RWPE1 (cell line): ENCODE measurements around the gene FUNDC2.

Experiments used
- CTCF ChIA-PET: fragments of 350-600 bp; sonication (Branson Sonifier 250); formaldehyde crosslinking; extraction: SDS; loops from one replicate; lab custom pipeline; 2021; lab: Yijun Ruan, JAX
- POLR2A ChIA-PET: fragments of 400-600 bp; formaldehyde crosslinking; extraction: SDS; loops from one replicate; lab custom pipeline; 2020; ENCODE audit warnings: antibody characterized with exemption; ENCODE audit not compliant: low non-redundant PET; lab: Yijun Ruan, JAX
- DNase-seq: peaks from one replicate; pipeline ENCODE4 v3.0.0; 2012; ENCODE audit warnings: low spot score
- H3K27ac ChIP-seq: fragments of 450-650 bp; 2 replicates; pipeline ENCODE4 v1.5.1; 2017
- CTCF ChIP-seq: fragments of 450-650 bp; conservative IDR thresholded peaks from 2 replicates; pipeline ENCODE4 v1.5.1; 2017; ENCODE audit warnings: low read depth, mild to moderate bottlenecking

FUNDC2 gene

GRCh38 chrX:155026727-155027508 is at the start of gene FUNDC2:
TSS of gene FUNDC2 (plus strand) at chrX:155026844. CDS start at chrX:155026939, 95 bp downstream.
- H3K27ac ChIP-seq, result peak within 1 kb of the TSS; percentile 96
- POLR2A ChIA-PET, result no interaction called here
- peak; percentile 86 for DNase-seq
- no peak for TF ChIP-seq CTCF
- CTCF ChIA-PET, result no interaction called here

- DNase-seq, result no peak
- H3K27ac ChIP-seq, result no peak overlapping the region
- TF ChIP-seq CTCF, result no peak
- POLR2A ChIA-PET, result no interaction called here
- CTCF ChIA-PET, result interaction anchor here (0.6 kb wide), 1 partner anchor 107 kb away, joined by 3 read pairs; no protein-coding TSS in a partner anchor
Observed at GRCh38 chrX:154979629-154980028, 47.0 kb upstream of the FUNDC2 start.

GRCh38 chrX:154980330-154981115 is 46.1 kb upstream of the FUNDC2 start:
- ChIA-PET CTCF (interaction anchor here (0.6 kb wide), 1 partner anchor 106 kb away, joined by 3 read pairs; no protein-coding TSS in a partner anchor), POLR2A (no interaction called here)
- no peak overlapping the region for H3K27ac ChIP-seq
- peak; percentile 68 for TF ChIP-seq CTCF
- DNase-seq, result peak; percentile 31

GRCh38 chrX:154981116-154981411 is 45.6 kb upstream of the FUNDC2 start:
- POLR2A ChIA-PET, result no interaction called here
- CTCF ChIA-PET, result interaction anchor here (0.7 kb wide), 1 partner anchor 231 kb away, joined by 3 read pairs; no protein-coding TSS in a partner anchor
- DNase-seq, result no peak
- H3K27ac ChIP-seq, result no peak overlapping the region
- TF ChIP-seq CTCF, result peak; percentile 26

GRCh38 chrX:154986826-154987575 is 39.6 kb upstream of the FUNDC2 start:
- CTCF ChIA-PET, result interaction anchor here (0.6 to 0.7 kb wide), 2 partner anchors 33 to 178 kb away, joined by 3 to 5 read pairs; no protein-coding TSS in a partner anchor

More at GRCh38 chrX:154986826-154987575, 39.6 kb upstream of the FUNDC2 start:
- POLR2A ChIA-PET, result no interaction called here
- peak; percentile 15 for TF ChIP-seq CTCF
- no peak for DNase-seq
- H3K27ac ChIP-seq, result no peak overlapping the region
